ENCODE data around the gene CHPF.

Gene CHPF

GRCh38 chr2:219532378-219532649, 11.3 kb downstream of the CHPF start:
- Histone ChIP-seq H3K9me3 (ENCODE audit: severe bottlenecking) (no peaks in the 10 kb centered on the region), H3K27ac (no peak overlapping the region), H3K27me3 (ENCODE audit: insufficient read depth, low read depth, severe bottlenecking) (no peaks in the 10 kb centered on the region), H3K4me3 (ENCODE audit: low read depth, low read length) (no peak overlapping the region), H3K36me3 (peaks cover 26% of the 10 kb centered on the region)
- DNase-seq = no peak
- TF ChIP-seq CTCF (IDR thresholded peaks at IDR 0.05; ENCODE audit: low read depth, low read length) = no peak

GRCh38 chr2:219531639-219532377, 11.8 kb downstream of the CHPF start:
- DNase-seq = no peak
- TF ChIP-seq CTCF (IDR thresholded peaks at IDR 0.05; ENCODE audit: low read depth, low read length) = no peak
- no peak overlapping the region for H3K4me3 ChIP-seq (ENCODE audit: low read depth, low read length)
- no peak overlapping the region for H3K27ac ChIP-seq
- peaks cover 23% of the 10 kb centered on the region for H3K36me3 ChIP-seq
- no peaks in the 10 kb centered on the region for H3K27me3 ChIP-seq (ENCODE audit: insufficient read depth, low read depth, severe bottlenecking)
- H3K9me3 ChIP-seq (ENCODE audit: severe bottlenecking) = no peaks in the 10 kb centered on the region

GRCh38 chr2:219530048-219530963, 13.3 kb downstream of the CHPF start:
- Histone ChIP-seq H3K27me3 (ENCODE audit: insufficient read depth, low read depth, severe bottlenecking) (no peaks in the 10 kb centered on the region), H3K9me3 (ENCODE audit: severe bottlenecking) (no peaks in the 10 kb centered on the region), H3K27ac (peak overlapping the region; percentile 45), H3K4me3 (ENCODE audit: low read depth, low read length) (no peak overlapping the region), H3K36me3 (peaks cover 20% of the 10 kb centered on the region)
- peak; percentile 91 for DNase-seq
- peak; percentile 90 for TF ChIP-seq CTCF (IDR thresholded peaks at IDR 0.05; ENCODE audit: low read depth, low read length)

- Histone ChIP-seq H3K27ac (peak overlapping the region; percentile 96), H3K27me3 (ENCODE audit: insufficient read depth, low read depth, severe bottlenecking) (no peaks in the 10 kb centered on the region), H3K4me3 (ENCODE audit: low read depth, low read length) (no peak overlapping the region), H3K9me3 (ENCODE audit: severe bottlenecking) (no peaks in the 10 kb centered on the region), H3K36me3 (peaks cover 6% of the 10 kb centered on the region)
- DNase-seq = no peak
- TF ChIP-seq CTCF (IDR thresholded peaks at IDR 0.05; ENCODE audit: low read depth, low read length) = no peak
These were observed 16.1 kb downstream of the CHPF start for GRCh38 chr2:219527472-219527871.

GRCh38 chr2:219527076-219527394, 16.6 kb downstream of the CHPF start:
- peak; percentile 67 for DNase-seq
- H3K9me3 ChIP-seq (ENCODE audit: severe bottlenecking) = no peaks in the 10 kb centered on the region
- no peaks in the 10 kb centered on the region for H3K27me3 ChIP-seq (ENCODE audit: insufficient read depth, low read depth, severe bottlenecking)
- TF ChIP-seq CTCF (IDR thresholded peaks at IDR 0.05; ENCODE audit: low read depth, low read length) = no peak
- H3K27ac ChIP-seq = peak overlapping the region; percentile 96
- peak overlapping the region; percentile 18 for H3K4me3 ChIP-seq (ENCODE audit: low read depth, low read length)
- peaks cover 4% of the 10 kb centered on the region for H3K36me3 ChIP-seq

Data from WERI-Rb-1 (cell line).